Measurements from ENCODE around the gene HSPBP1. TPM values are rescaled to one million over a fixed set of nuclear protein-coding genes. Genes with fewer than 3 reads are reported as not detected.

The HSPBP1 gene
- total RNA-seq, 1 experiment from 2014 or later, result 72.8 TPM

DNA sequence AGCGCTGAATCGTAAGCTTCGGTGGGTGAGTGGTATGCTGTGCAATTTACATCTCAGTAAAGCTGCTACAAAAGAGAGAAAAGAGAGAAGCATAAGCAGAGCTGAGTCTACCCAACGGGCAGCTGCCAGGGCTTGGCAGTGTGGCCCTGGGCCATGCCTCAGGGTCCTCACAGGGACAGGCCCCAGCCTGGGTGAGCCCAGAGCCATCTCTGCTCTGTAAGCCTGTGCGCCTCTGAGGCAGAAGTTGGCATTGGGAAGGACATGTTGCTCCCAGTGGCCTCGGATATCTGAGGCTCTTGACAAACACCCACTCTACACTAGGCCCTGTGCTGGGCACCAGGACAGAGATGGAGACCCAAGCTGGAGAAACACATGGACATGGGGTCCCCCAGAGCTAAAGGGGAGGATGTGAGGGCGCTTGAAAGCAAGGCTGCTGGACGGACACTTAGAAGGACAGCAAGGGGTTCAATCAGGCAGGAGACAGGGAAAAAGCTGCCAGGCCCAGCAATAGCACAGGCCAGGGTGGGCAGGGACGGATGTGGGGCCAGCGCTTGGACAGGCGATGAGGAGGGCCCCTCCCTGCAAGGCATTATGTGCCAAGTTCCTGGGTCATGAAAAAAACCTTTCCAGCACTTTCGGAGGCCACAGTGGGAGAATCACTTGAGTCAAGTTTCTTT lies 35.8 kb downstream of the HSPBP1 start:
- Mint-ChIP-seq H3K36me3 (ENCODE audit: insufficient read depth, unreplicated experiment) (peaks cover 51% of the 10 kb centered on the region), H3K27me3 (ENCODE audit: unreplicated experiment) (no peaks in the 10 kb centered on the region), H3K4me1 (ENCODE audit: low read depth, unreplicated experiment) (peaks cover 20% of the 10 kb centered on the region), H3K9me3 (ENCODE audit: low read depth, unreplicated experiment) (no peaks in the 10 kb centered on the region), H3K4me3 (ENCODE audit: low read depth, unreplicated experiment) (no peak overlapping the region), H3K27ac (ENCODE audit: unreplicated experiment) (no peak overlapping the region)
- BruUV-seq (replicated peaks), result no TSS peak
- intact Hi-C loops (cut with micrococcal nuclease; ENCODE audit: unreplicated experiment), result no loop called here
- no peak for DNase-seq
- CTCF ChIA-PET, result no interaction called here
- TF ChIP-seq, protein P1, sequence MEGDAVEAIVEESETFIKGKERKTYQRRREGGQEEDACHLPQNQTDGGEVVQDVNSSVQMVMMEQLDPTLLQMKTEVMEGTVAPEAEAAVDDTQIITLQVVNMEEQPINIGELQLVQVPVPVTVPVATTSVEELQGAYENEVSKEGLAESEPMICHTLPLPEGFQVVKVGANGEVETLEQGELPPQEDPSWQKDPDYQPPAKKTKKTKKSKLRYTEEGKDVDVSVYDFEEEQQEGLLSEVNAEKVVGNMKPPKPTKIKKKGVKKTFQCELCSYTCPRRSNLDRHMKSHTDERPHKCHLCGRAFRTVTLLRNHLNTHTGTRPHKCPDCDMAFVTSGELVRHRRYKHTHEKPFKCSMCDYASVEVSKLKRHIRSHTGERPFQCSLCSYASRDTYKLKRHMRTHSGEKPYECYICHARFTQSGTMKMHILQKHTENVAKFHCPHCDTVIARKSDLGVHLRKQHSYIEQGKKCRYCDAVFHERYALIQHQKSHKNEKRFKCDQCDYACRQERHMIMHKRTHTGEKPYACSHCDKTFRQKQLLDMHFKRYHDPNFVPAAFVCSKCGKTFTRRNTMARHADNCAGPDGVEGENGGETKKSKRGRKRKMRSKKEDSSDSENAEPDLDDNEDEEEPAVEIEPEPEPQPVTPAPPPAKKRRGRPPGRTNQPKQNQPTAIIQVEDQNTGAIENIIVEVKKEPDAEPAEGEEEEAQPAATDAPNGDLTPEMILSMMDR (IDR thresholded peaks at IDR 0.05; ENCODE audit: unreplicated experiment), result no peak

DNA sequence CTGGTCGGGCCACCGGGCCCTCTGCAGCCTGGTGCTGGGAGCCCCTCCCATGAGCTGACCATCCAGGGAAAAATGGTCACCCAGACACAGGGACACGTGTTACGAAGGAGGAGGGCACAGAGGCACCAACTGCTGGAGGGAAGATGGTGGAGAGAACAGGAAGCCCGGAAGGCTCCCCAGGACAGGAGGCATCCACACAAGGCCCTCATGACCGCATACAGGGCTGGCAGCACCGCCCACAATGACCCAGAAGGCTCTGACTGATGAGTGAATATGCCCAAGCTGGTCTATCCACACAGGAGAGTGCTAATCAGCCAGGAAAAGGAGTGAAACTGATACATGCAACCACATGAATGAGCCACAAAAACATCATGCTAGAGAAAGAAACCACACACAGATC lies 37.4 kb downstream of the HSPBP1 start:
- no TSS peak for BruUV-seq (replicated peaks)
- no peak overlapping the region for H3K4me3 Mint-ChIP-seq (ENCODE audit: low read depth, unreplicated experiment)
- no peaks in the 10 kb centered on the region for H3K27me3 Mint-ChIP-seq (ENCODE audit: unreplicated experiment)
- TF ChIP-seq, protein P1 (IDR thresholded peaks at IDR 0.05; ENCODE audit: unreplicated experiment), result no peak
- DNase-seq, result no peak
- peaks cover 4% of the 10 kb centered on the region for H3K4me1 Mint-ChIP-seq (ENCODE audit: low read depth, unreplicated experiment)
- H3K27ac Mint-ChIP-seq (ENCODE audit: unreplicated experiment), result no peak overlapping the region
- H3K9me3 Mint-ChIP-seq (ENCODE audit: low read depth, unreplicated experiment), result no peaks in the 10 kb centered on the region
- peaks cover 57% of the 10 kb centered on the region for H3K36me3 Mint-ChIP-seq (ENCODE audit: insufficient read depth, unreplicated experiment)
- intact Hi-C loops (cut with micrococcal nuclease; ENCODE audit: unreplicated experiment), result no loop called here
- CTCF ChIA-PET, result no interaction called here

DNA sequence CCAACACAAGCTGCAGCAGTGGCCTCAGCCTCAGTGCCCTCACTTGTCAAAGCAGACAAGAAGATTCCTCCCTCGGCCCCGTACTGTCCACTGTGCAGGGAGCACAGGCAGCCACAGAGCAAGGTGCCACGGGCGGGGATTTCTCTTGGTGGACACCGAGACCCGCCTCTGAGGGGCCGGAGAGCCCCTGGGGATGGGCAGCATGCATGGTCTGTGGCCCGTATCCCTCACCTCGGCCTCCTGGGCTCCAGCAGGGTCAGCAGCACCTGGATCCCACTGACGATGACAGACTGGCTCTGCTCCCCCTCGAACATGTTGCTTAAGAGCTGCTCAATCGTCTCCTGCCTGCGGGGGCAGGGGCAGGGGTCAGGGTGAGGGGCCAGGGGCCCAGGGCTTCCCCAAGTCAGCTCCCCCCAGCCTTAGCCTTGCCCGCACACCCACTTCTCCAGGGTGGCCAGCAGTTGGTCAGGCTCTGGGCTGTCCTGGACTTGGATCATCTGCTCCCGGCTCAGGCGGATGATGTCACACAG lies 37.9 kb downstream of the HSPBP1 start:
- CTCF ChIA-PET, result interaction anchor here (0.5 kb wide), 1 partner anchor 40 kb away, joined by 3 read pairs; no protein-coding TSS in a partner anchor
- no TSS peak for BruUV-seq (replicated peaks)
- no peaks in the 10 kb centered on the region for H3K27me3 Mint-ChIP-seq (ENCODE audit: unreplicated experiment)
- TF ChIP-seq, protein P1 (IDR thresholded peaks at IDR 0.05; ENCODE audit: unreplicated experiment), result no peak
- no peaks in the 10 kb centered on the region for H3K9me3 Mint-ChIP-seq (ENCODE audit: low read depth, unreplicated experiment)
- H3K36me3 Mint-ChIP-seq (ENCODE audit: insufficient read depth, unreplicated experiment), result peaks cover 57% of the 10 kb centered on the region
- no peak overlapping the region for H3K4me3 Mint-ChIP-seq (ENCODE audit: low read depth, unreplicated experiment)
- H3K27ac Mint-ChIP-seq (ENCODE audit: unreplicated experiment), result no peak overlapping the region
- no peak for DNase-seq
- intact Hi-C loops (cut with micrococcal nuclease; ENCODE audit: unreplicated experiment), result no loop called here
- no peaks in the 10 kb centered on the region for H3K4me1 Mint-ChIP-seq (ENCODE audit: low read depth, unreplicated experiment)

DNA sequence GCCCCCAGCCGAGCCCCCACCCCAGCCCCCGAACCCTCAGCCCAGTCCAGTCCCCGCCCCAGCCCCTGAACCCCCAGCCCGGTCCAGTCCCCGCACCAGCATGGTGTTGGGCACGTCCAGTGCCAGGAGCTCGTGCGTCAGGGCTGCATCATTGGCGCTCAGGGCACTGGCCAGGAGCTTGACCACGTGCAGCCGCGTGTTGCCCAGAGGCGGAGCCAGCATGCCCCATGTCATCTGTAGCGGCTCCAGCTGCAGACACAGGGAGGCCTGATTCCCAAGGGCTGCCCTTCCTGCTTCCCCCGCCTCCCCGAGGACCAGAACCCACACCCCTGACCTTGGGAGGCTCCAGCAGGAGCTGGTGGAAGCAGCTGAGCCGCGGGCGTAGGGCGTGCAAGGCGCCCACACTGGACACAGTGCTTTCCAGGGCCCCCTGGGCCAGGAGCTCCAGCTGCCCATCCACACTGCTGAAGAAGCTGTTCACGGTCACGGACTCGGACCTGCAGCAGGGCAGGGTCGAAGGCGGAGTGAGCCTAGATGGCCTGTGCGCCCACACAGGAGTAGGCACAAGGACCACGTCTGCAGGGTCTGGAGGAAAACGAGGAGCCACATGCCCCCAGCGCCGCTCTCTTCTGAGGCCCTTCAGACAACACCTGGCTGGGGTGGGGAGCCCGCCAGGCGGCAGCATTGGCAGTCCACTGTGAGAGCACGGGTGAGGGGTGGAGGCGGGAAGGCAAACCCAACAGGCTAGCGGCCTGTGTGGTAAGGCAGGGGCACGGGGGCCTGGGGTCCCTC lies 38.6 kb downstream of the HSPBP1 start:
- TF ChIP-seq, protein P1 (IDR thresholded peaks at IDR 0.05; ENCODE audit: unreplicated experiment), result no peak
- intact Hi-C loops (cut with micrococcal nuclease; ENCODE audit: unreplicated experiment), result no loop called here
- CTCF ChIA-PET, result interaction anchor here (0.5 kb wide), 1 partner anchor 41 kb away, joined by 3 read pairs; no protein-coding TSS in a partner anchor
- BruUV-seq (replicated peaks), result no TSS peak
- peaks cover 59% of the 10 kb centered on the region for H3K36me3 Mint-ChIP-seq (ENCODE audit: insufficient read depth, unreplicated experiment)
- H3K4me3 Mint-ChIP-seq (ENCODE audit: low read depth, unreplicated experiment), result no peak overlapping the region
- DNase-seq, result no peak
- H3K9me3 Mint-ChIP-seq (ENCODE audit: low read depth, unreplicated experiment), result no peaks in the 10 kb centered on the region
- H3K4me1 Mint-ChIP-seq (ENCODE audit: low read depth, unreplicated experiment), result no peaks in the 10 kb centered on the region
- no peaks in the 10 kb centered on the region for H3K27me3 Mint-ChIP-seq (ENCODE audit: unreplicated experiment)
- H3K27ac Mint-ChIP-seq (ENCODE audit: unreplicated experiment), result no peak overlapping the region
